GM20000 (cell line): ENCODE data around the gene LTA4H.

ENCODE experiments used
- DNase-seq: peaks from one replicate; pipeline ENCODE4 v3.0.0; 2012; ENCODE audit warnings: low spot score
- TF ChIP-seq, protein P1 (sequence below): IDR thresholded peaks from 2 replicates; pipeline ENCODE4 v1.5.1; 2012; ENCODE audit warnings: mild to moderate bottlenecking, control low read depth; ENCODE audit errors: extremely low read depth, missing control alignments

LTA4H gene

DNA sequence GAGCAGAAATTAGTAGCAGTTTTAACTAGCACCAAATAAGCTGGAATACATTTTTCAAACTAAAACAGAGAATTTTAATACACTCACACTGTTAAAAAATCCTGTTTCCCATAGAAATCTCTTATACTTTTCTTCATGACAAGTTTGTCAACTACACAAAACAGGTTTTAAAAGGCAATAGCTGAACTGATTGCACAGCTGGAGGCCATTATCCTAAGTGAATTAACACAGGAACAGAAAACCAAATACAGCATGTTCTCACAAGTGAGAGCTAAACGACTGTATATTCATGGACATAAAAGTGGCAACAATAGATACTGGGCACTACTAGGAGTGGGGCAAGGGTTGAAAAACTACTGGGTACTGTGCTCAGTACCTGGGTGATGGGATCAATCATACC, 27.7 kb downstream of the LTA4H start:
- no peak for DNase-seq
- TF ChIP-seq, protein P1, sequence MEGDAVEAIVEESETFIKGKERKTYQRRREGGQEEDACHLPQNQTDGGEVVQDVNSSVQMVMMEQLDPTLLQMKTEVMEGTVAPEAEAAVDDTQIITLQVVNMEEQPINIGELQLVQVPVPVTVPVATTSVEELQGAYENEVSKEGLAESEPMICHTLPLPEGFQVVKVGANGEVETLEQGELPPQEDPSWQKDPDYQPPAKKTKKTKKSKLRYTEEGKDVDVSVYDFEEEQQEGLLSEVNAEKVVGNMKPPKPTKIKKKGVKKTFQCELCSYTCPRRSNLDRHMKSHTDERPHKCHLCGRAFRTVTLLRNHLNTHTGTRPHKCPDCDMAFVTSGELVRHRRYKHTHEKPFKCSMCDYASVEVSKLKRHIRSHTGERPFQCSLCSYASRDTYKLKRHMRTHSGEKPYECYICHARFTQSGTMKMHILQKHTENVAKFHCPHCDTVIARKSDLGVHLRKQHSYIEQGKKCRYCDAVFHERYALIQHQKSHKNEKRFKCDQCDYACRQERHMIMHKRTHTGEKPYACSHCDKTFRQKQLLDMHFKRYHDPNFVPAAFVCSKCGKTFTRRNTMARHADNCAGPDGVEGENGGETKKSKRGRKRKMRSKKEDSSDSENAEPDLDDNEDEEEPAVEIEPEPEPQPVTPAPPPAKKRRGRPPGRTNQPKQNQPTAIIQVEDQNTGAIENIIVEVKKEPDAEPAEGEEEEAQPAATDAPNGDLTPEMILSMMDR, result no peak

DNA sequence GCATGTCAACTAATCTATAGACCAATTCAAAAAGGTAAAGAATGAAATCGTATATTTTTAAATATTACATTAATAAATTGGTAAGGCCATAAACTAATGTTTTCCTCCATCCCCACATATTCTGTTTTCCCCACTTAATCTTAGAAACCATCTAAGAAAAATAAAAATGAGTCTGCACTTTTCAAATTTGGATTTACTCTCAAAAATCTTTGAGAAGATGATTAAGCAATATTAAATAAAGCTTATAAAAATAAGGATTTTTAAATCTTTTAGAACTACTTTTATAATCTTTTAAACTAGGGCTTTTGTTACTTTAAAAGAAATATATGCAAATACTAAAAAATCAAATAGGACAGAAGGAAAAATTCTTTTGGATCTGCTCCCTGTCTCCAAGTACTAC, 28.7 kb downstream of the LTA4H start:
- DNase-seq, result no peak
- TF ChIP-seq, protein P1, result no peak

DNA sequence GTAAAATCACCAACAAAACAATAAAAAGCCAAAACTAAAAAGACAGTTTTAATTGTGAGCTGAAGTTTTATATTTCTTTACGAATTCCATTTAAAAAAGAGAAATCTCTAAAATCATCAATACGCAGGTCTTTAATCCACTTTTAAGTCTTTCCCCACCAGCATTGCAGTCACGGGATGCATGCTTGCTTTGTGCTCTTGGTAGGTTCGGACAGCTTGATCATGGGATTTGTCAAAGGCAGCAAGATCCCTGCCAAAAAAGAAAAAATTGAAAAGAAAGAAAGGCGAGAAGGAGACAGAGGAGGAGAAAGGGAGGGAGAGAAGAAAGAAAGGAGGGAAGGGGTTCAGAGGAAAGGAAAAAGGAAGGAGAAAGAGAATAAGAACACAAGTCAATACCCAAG, 34.5 kb downstream of the LTA4H start:
- DNase-seq, result no peak
- TF ChIP-seq, protein P1, result no peak

DNA sequence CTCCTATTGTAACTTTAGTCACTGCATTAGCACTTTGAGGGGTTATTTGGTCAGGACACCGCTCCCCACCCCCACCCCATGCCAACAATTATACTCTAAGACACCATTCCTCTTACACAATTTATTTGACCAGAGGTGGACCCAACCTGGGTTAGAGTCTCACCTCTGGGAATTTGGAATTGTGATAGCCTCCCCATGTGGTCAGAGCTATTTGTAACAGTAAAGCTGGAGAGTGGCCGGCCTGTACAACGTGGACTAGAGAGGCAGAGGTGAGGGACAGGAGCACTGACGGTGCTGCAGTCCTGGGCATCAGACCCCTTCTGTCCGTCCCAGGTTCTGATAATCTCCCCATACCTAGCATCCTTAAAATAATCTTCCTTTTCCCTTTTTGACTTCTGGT, 35.9 kb downstream of the LTA4H start:
- TF ChIP-seq, protein P1, result no peak
- no peak for DNase-seq

DNA sequence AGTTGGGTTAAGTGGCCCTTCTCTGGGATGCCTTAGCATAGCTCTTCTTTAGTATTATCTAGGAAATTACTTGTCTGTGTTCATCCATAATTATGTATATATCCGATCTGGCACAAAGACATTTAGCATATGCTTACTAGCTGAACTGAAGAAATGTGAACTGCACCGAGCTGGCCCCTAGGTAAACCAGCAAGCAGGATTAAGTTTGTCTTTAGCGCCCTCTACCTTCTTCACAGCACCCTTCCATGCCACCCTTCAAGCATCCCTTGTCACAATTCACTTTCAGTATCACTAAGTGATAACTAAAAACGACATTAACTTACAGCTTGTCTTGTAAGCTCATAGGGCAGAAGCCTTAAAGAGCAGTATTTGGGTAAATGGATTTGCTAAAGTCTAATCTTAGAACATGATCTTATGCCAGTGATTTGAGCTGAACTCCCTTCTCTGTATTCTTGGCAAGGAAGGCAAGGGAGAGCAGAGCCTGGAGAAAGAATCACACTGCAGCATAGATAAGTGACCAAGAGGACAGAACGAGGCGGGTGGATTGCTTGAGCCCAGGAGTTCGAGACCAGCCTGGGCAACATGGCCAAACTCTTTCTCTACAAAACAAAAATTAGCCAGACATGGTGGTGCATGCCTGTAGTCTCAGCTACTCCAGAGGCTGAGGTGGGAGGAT, 36.6 kb downstream of the LTA4H start:
- DNase-seq, result peak; percentile 78
- TF ChIP-seq, protein P1, result peak; percentile 58

DNA sequence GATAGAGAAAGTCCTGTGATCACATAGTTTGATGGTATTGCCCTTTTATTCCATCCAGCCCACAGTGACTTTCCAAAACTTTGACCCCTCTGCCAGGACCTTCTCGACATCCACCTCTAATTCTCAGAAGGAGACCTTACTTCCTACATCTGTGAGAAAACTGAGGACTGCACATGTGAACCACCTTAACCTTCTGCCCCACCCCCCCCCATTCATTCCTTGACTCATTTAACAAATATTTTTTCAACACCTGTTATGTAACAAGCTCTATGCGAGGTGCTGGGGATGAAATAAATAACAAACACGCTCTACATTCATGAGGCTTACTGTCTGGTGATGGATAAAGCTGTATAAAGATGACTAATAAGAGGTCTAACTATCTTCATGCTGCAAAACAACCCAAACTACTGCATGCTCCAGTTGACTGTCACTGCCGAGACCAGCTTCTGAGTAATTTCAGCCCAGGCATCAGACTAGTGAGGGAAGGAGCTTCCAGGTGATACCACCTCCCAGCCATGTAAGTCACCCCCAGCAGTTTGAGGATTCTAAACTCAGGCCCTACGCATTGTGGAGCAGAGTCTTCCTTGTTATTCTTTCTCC, 37.4 kb downstream of the LTA4H start:
- TF ChIP-seq, protein P1, result no peak
- no peak for DNase-seq

DNA sequence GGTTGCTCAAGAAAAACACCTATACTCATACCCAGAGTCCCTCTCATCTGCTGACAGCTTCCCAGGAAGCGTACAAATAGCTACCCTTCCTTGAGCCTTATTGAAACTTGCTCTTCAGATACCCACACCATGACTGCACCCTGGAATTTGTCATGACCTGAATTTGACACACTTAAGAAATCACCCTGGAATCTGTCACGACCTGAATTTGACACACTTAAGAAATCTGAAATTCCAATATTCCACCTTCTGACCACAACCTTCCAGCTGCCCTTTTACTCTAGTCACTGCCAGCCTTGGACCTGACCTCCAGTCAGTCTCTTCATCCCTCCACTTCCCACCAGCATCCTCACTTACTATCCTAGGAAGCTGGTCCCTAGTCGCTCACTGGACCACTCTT, 38.1 kb downstream of the LTA4H start:
- no peak for DNase-seq
- TF ChIP-seq, protein P1, result no peak
